M059J (cell line): ENCODE results near the gene YTHDF1. TPM values are rescaled to one million over a fixed set of nuclear protein-coding genes. Genes with fewer than 3 reads are reported as not detected.
A peak's percentile ranks its signal among the peaks of the same experiment; 100 is the strongest.

ENCODE experiments used
- DNase-seq: peaks from one replicate; pipeline ENCODE4 v3.0.0-alpha.2; 2012; ENCODE audit warnings: low read depth
- total RNA-seq: library from RNA; depleted of rRNA; stranded (reverse); fragments of >200 nt; shearing (Covaris generic); gene quantifications from 2 replicates; pipeline ENCODE4 v1.2.3, GENCODE V29; 2014

YTHDF1 gene
- total RNA-seq, 1 experiment from 2014 or later: 41.2 TPM

GRCh38 chr20:63185215-63185796 is 30.6 kb downstream of the YTHDF1 start:
- no peak for DNase-seq

- peak; percentile 40 for DNase-seq
Measured at GRCh38 chr20:63183422-63184146, 32.3 kb downstream of the YTHDF1 start.

DNA sequence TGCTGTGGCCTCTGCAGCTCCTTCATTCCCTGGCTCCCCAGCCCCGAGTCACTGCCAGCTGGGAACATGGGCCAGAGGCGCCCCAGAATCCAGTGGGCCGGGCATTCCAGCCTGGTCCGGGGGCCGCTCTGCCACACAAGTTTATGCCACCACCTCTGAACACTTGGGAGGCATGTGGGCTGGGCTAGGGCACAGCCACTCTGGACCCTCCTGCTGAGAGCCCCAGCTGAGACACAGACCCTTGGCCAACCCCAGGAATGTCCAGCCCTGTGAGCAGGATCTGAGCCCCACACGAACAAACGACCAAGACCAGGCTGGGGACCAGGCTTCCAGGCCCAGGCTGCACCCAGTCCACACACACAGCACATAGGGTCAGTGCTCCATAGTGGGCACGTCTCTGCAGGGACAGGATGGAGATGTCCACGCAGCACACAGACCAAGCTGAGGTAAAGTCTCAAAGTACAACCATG is 33.0 kb downstream of the YTHDF1 start:
- no peak for DNase-seq

DNA sequence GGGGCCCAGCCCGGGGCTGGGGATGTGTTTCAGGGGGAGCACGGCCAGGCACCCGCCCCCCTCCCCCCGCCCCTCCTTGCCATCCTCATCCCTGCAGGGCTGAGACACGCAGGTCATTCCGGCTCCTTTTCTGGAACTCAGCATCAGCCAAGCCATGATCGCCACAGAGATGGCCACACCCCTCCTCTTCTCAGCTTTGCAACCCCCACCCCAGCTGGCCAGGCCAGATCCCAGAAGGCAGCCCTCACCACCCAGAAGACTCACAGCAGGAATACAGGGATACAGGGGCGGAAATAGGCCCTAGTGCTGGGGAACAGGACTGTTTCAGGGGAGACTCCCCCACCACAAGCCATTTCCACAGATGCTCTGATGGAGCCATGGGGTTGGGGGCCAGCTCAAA is 33.5 kb downstream of the YTHDF1 start:
- no peak for DNase-seq

- no peak for DNase-seq
Measured at GRCh38 chr20:63181226-63181625, 34.7 kb downstream of the YTHDF1 start.

DNA sequence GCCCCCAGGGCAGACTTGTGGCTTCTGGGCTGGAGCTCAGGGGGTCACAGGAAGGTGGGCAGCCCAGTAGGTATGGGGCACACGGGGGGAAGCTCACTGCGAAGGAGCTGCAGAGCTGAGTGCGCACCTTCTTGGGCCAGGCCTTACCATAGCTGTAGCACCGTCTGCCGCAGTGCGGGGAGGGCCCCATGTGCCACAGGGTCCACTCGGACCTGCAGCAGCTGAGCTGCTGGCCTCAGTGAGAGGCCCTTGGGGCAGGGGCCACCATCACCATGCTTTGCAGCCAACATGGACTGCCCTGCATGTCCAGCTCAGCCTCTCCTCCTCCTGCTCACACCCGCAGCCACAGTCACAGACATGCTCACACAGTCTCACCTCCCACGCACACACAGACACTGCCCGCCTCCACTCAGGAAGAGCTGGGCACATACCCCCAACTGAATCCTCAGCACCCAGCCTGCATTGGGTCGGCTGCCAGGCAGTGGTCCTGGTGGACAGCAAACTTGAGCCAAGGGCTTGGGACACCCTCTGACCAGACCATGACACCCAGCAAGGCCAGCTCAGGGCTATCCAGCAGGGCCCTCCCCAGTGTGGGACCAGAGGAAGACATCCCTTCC is 35.3 kb downstream of the YTHDF1 start:
- no peak for DNase-seq

DNA sequence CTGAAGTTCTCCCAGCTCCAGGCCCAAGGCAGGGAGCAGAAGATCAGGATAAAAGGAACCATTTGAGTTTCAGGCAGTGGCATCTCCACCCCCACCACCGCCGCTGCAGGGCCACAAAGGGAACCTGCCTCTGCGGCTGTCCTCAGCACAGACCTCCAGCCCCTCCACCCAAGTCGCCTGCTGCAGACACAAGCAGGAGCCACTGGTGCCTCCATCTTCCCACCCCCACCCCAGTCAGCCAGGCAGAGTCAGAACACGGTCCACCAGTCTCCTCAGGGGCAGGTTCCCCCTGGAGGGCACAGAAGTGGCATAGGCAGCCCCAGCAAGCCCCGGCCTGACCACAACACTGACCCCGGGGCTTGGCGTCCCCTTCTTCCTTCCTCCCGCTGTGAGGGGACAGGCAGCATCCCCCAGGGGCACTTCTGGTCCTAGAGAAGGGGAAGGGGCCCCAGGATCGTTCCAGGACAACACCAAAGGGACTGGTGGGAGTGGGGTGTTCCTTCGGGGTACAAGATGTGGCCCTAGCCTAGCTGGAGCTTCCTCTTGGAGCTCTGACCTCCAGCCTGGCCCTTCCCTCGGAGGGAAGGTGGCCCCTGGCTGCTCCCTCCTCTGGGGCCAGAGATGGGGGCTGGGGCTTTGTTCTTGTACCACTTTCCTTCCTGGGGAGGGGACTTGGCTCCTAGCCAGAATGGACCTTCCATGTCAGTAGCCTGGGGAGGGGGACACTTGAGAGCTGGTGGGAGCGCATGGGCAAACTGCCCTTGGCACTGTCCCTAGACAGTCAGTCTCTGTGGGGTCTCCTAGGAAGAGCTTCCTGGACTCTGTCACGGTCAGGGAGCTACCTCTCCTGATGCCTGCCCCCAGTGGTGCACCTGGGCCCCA is 36.0 kb downstream of the YTHDF1 start:
- no peak for DNase-seq

DNA sequence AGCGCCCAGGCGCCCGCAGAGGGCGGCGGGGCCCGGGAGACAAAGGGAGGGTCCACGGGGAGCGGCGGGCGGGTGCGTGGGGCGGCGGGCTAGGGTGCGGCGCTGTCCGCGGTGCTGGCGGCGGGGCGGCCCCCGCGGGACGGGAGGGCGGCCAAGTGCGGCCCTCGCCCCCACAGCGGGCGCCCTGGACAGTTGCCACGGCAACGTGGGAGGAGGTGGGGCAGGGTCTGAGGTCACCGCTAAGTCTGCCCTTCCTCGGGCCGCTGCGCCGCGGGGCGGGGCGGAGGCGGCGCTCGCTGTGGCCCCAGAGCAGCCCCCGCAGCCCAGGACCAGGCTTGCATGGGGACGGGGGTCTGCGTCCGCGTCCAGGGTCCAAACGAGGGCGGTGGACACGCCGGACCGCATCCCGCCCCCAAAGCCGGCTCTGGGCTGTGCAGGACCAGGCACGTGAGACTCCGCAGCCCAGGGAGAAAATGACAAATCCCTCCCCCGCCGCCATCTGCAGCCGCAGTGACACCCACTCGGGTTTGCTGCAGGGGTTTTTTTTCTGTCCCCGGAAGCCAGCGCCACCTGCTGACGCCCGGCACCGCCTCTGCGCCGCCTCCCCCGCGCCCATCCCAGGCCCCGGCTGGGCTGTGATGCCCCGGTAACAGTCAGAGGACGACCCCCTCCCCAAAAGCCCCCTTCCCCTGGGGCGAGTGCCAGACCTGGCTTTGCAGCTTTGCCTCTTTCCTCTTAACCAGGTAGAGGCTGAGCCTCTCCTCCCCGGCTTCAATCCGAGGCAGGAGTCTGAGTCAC is 36.8 kb downstream of the YTHDF1 start:
- DNase-seq: peak; percentile 54

DNA sequence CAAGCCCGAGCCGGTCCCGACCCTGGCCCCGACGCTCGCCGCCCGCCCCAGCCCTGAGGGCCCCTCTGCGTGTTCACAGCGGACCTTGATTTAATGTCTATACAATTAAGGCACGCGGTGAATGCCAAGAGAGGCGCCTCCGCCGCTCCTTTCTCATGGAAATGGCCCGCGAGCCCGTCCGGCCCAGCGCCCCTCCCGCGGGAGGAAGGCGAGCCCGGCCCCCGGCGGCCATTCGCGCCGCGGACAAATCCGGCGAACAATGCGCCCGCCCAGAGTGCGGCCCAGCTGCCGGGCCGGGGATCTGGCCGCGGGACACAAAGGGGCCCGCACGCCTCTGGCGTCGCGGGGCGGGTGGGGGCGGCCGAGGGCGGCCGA is 37.5 kb downstream of the YTHDF1 start:
- no peak for DNase-seq

- DNase-seq: no peak
Measured at GRCh38 chr20:63177785-63178445, 38.0 kb downstream of the YTHDF1 start.

GRCh38 chr20:63177134-63177784 is 38.7 kb downstream of the YTHDF1 start:
- no peak for DNase-seq

DNA sequence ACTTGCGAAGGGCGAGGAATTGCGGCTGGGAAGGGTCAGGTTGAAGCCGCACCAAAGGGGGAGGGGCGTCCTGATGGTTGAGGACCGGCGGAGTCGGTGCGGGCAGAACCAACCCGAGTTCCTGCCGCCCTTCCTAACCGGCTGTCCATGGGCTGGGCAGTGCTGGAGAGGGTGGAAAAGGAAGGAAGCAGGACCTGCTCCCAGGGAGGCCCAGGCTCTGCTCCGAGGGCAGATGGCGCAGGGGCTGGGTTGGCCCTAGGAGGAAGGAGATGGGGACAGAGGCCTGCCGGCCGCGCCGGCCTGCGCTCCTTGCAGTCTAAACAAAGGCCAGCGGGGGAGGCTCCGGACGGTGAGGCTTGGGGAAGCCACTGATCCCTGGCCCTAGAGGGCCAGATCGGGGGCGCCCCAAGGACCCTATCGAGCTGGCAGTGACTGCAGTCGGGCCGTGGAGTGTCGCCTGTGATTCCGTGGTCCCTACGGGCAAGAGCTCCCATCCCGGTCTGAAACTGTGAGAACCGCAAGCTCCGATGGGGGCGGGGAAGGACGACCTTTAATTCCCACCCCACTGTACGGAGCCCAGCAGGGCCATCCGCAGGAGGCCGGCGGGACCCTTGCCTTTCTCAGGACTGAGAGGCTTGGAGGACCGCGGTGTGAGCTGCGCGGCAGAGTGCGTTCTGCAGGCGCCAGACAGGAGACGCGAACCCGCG is 39.4 kb downstream of the YTHDF1 start:
- DNase-seq: no peak

GRCh38 chr20:63176034-63176426 is 39.9 kb downstream of the YTHDF1 start:
- no peak for DNase-seq

GRCh38 chr20:63175038-63175895 is 40.7 kb downstream of the YTHDF1 start:
- no peak for DNase-seq

- DNase-seq: no peak
Measured at GRCh38 chr20:63174309-63175037, 41.5 kb downstream of the YTHDF1 start.

GRCh38 chr20:63173552-63174191 is 42.3 kb downstream of the YTHDF1 start:
- DNase-seq: no peak

GRCh38 chr20:63172726-63173125 is 43.2 kb downstream of the YTHDF1 start:
- DNase-seq: no peak
